ENCODE data around the gene AP3B1.

AP3B1 gene

DNA sequence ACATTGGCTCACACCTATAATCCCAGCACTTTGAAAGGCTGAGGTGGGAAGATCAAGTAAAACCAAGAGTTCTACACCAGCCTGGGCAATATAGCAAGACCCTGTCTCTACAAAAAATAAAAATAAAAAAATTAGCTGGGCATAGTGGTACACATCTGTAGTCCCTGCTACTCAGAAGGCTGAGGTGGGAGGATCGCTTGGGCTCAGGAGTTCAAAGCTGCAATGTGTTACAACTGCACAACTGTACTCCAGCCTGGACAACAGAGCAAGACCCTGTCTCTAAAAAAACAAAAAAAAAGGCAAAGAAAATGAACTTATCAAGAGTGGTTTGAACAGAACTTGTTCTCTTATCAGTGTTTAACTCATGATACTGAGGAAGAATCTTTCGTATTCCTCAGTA lies 29.3 kb downstream of the AP3B1 start:
- no peak overlapping the region for H3K4me3 ChIP-seq (replicated peaks; ENCODE audit: insufficient read depth, low read length)
- DNase-seq (ENCODE audit: low read depth in 1 of 2, low spot score in 1 of 2), result no peak
- no peaks in the 10 kb centered on the region for H3K27me3 ChIP-seq (ENCODE audit: insufficient read depth, poor library complexity, severe bottlenecking)
- TF ChIP-seq, protein P1, sequence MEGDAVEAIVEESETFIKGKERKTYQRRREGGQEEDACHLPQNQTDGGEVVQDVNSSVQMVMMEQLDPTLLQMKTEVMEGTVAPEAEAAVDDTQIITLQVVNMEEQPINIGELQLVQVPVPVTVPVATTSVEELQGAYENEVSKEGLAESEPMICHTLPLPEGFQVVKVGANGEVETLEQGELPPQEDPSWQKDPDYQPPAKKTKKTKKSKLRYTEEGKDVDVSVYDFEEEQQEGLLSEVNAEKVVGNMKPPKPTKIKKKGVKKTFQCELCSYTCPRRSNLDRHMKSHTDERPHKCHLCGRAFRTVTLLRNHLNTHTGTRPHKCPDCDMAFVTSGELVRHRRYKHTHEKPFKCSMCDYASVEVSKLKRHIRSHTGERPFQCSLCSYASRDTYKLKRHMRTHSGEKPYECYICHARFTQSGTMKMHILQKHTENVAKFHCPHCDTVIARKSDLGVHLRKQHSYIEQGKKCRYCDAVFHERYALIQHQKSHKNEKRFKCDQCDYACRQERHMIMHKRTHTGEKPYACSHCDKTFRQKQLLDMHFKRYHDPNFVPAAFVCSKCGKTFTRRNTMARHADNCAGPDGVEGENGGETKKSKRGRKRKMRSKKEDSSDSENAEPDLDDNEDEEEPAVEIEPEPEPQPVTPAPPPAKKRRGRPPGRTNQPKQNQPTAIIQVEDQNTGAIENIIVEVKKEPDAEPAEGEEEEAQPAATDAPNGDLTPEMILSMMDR (IDR thresholded peaks at IDR 0.05; ENCODE audit: insufficient read depth, low read length), result no peak
- TF ChIP-seq POLR2AphosphoS5 (IDR thresholded peaks at IDR 0.05; ENCODE audit: low read depth), result no peak
- no peak for TF ChIP-seq SPI1 (IDR thresholded peaks at IDR 0.05; ENCODE audit: borderline replicate concordance, low read depth)
- TF ChIP-seq, protein P2, sequence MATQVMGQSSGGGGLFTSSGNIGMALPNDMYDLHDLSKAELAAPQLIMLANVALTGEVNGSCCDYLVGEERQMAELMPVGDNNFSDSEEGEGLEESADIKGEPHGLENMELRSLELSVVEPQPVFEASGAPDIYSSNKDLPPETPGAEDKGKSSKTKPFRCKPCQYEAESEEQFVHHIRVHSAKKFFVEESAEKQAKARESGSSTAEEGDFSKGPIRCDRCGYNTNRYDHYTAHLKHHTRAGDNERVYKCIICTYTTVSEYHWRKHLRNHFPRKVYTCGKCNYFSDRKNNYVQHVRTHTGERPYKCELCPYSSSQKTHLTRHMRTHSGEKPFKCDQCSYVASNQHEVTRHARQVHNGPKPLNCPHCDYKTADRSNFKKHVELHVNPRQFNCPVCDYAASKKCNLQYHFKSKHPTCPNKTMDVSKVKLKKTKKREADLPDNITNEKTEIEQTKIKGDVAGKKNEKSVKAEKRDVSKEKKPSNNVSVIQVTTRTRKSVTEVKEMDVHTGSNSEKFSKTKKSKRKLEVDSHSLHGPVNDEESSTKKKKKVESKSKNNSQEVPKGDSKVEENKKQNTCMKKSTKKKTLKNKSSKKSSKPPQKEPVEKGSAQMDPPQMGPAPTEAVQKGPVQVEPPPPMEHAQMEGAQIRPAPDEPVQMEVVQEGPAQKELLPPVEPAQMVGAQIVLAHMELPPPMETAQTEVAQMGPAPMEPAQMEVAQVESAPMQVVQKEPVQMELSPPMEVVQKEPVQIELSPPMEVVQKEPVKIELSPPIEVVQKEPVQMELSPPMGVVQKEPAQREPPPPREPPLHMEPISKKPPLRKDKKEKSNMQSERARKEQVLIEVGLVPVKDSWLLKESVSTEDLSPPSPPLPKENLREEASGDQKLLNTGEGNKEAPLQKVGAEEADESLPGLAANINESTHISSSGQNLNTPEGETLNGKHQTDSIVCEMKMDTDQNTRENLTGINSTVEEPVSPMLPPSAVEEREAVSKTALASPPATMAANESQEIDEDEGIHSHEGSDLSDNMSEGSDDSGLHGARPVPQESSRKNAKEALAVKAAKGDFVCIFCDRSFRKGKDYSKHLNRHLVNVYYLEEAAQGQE (IDR thresholded peaks at IDR 0.05; ENCODE audit: insufficient replicate concordance, low read depth), result no peak
- no peak for TF ChIP-seq GABPA (IDR thresholded peaks at IDR 0.05; ENCODE audit: low read depth)
- no peak overlapping the region for H3K27ac ChIP-seq (replicated peaks)

DNA sequence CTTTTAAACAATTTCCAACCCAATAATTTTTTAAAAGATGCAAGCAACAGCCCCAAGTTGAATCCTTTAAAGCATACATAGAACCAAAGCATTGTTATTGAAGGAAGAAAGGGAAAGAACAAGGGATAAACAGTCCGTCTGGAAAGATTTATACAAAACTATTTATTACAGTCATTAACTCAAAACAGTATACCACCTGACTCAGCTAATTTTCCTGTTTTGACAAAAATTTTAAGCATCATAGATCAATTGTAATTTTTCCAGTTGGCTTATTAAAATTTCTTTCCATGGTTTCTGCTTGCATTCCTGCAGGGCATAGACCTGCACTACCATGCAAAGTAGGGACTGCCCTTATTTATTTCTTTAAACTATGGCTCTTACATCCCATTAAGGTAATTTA lies 29.9 kb downstream of the AP3B1 start:
- H3K27me3 ChIP-seq (ENCODE audit: insufficient read depth, poor library complexity, severe bottlenecking), result no peaks in the 10 kb centered on the region
- no peak overlapping the region for H3K27ac ChIP-seq (replicated peaks)
- H3K4me3 ChIP-seq (replicated peaks; ENCODE audit: insufficient read depth, low read length), result no peak overlapping the region
- no peak for DNase-seq (ENCODE audit: low read depth in 1 of 2, low spot score in 1 of 2)
- TF ChIP-seq, protein P1 (IDR thresholded peaks at IDR 0.05; ENCODE audit: insufficient read depth, low read length), result no peak
- TF ChIP-seq SPI1 (IDR thresholded peaks at IDR 0.05; ENCODE audit: borderline replicate concordance, low read depth) (no peak), POLR2AphosphoS5 (IDR thresholded peaks at IDR 0.05; ENCODE audit: low read depth) (no peak), GABPA (IDR thresholded peaks at IDR 0.05; ENCODE audit: low read depth) (no peak)
- TF ChIP-seq, protein P2 (IDR thresholded peaks at IDR 0.05; ENCODE audit: insufficient replicate concordance, low read depth), result no peak

DNA sequence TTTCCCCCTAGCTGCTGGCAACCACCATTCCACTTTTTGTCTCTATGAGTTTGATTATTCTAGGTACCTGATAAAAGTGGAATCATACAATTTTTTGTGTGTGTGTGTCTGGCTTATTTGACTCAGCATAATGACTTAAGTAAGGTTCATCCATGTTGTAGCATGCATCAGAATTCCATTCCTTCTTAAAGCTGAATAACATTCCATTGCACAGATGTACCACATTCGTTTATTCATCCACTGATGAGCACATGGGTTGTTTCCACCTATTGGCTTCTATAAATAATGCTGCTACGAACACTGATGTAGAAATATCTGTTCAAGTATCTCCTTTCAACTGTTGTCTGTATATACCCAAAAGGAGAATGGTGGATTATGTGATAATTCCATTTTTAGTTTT lies 33.7 kb downstream of the AP3B1 start:
- Histone ChIP-seq H3K27me3 (ENCODE audit: insufficient read depth, poor library complexity, severe bottlenecking) (no peaks in the 10 kb centered on the region), H3K27ac (replicated peaks) (no peak overlapping the region), H3K4me3 (replicated peaks; ENCODE audit: insufficient read depth, low read length) (no peak overlapping the region)
- TF ChIP-seq, protein P2 (IDR thresholded peaks at IDR 0.05; ENCODE audit: insufficient replicate concordance, low read depth), result no peak
- no peak for TF ChIP-seq GABPA (IDR thresholded peaks at IDR 0.05; ENCODE audit: low read depth)
- TF ChIP-seq SPI1 (IDR thresholded peaks at IDR 0.05; ENCODE audit: borderline replicate concordance, low read depth), result no peak
- no peak for TF ChIP-seq POLR2AphosphoS5 (IDR thresholded peaks at IDR 0.05; ENCODE audit: low read depth)
- TF ChIP-seq, protein P1 (IDR thresholded peaks at IDR 0.05; ENCODE audit: insufficient read depth, low read length), result no peak
- DNase-seq (ENCODE audit: low read depth in 1 of 2, low spot score in 1 of 2), result no peak
